Measurements from ENCODE around the gene HM13. TPM values are rescaled to one million over a fixed set of nuclear protein-coding genes. Genes with fewer than 3 reads are reported as not detected.

Gene HM13
- total and polyA plus RNA-seq, 10 donors, result 62.1 to 122 (median 103) TPM

DNA sequence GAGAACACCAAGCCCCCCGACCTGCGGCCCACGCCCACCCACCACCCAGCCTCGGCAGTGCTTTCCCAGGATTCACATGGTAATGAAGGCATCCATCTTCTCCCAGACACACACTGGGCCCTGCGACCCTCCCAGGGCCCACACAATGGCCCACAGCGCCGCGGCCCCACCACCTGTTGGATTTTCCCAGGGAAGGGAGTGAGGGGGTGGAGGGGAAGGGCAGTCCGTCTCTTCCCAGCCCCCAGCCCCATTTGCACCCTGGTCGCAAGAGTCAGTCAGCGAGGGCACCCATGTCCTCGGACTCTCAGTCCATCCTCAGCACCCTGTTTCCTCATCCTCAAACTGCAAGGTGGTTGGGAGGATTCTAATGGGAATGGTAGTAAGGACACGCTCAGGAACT is 67.1 kb downstream of the HM13 start:
- TF ChIP-seq, protein P1, sequence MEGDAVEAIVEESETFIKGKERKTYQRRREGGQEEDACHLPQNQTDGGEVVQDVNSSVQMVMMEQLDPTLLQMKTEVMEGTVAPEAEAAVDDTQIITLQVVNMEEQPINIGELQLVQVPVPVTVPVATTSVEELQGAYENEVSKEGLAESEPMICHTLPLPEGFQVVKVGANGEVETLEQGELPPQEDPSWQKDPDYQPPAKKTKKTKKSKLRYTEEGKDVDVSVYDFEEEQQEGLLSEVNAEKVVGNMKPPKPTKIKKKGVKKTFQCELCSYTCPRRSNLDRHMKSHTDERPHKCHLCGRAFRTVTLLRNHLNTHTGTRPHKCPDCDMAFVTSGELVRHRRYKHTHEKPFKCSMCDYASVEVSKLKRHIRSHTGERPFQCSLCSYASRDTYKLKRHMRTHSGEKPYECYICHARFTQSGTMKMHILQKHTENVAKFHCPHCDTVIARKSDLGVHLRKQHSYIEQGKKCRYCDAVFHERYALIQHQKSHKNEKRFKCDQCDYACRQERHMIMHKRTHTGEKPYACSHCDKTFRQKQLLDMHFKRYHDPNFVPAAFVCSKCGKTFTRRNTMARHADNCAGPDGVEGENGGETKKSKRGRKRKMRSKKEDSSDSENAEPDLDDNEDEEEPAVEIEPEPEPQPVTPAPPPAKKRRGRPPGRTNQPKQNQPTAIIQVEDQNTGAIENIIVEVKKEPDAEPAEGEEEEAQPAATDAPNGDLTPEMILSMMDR (IDR thresholded peaks at IDR 0.05 in 8 of 11, conservative IDR thresholded peaks at IDR 0.05 in 3 of 11), result no peak
- TF ChIP-seq POLR2A (IDR thresholded peaks at IDR 0.05) (no peak), POLR2AphosphoS5 (IDR thresholded peaks at IDR 0.05) (no peak)
- Histone ChIP-seq H3K4me1 (no peaks in the 10 kb centered on the region), H3K36me3 (no peaks in the 10 kb centered on the region), H3K9me3 (no peaks in the 10 kb centered on the region), H3K27ac (no peak overlapping the region), H3K27me3 (replicated peaks in 1 of 7) (peaks cover 0 to 1% (median 0%) of the 10 kb centered on the region in 7 donors), H3K4me3 (no peak overlapping the region)
- DNase-seq, result no peak
- 88 to 91% (median 89%) methylated on average over 13 of the region's 13 CpGs for WGBS, 5 donors
- intact Hi-C loops (cut with DNase I; ENCODE audit: low total_unique reads), result no loop called here

DNA sequence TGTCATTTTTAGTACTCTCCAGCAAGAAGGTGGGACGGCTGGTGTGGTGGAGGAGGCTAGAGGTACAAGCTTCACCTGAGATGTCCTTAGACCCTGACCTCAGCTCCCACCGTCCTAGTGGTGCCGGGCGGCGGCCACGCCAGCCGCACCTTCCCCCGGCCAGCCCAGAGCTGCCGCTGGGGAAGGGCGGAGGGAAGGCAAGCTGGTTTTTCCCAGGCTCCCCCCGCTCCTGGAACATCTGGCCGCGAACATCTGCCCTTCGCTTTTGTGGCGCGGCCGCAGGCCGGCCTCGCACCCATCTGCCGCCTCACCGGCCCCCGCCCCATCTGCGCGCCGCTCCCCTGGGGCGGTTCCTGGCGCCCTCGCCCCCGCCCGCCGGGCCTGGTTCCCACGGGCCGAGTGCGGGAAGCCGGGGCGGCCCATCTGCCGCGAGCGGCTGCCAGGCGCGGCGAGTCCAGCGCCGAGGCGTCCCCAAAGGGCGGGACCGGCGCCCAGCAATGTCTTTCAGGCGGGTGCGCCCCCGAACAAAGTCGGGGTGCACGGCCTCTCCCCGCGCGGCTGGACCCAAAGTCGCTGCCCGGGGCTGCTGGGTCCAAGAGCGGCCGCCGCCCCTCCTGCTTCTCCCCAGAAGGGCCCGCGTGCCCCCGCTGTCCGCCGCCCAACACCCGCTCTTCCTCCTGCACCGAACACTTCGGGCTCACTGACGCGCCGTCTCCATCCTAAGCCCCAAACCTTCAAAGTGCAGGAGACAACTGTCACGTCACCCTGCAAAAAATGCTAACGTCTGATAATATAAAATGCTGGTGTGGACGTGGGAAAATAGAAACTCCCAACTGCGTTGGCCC is 73.5 kb downstream of the HM13 start:
- 2 to 6% (median 2%) methylated on average over 39 to 76 of the region's 76 CpGs for WGBS, 5 donors
- DNase-seq, result peak; percentile 85
- intact Hi-C loops (cut with DNase I; ENCODE audit: low total_unique reads), result no loop called here
- Histone ChIP-seq H3K4me1 (peaks cover 0 to 24% (median 15%) of the 10 kb centered on the region in 6 donors), H3K27me3 (replicated peaks in 1 of 7) (peaks cover 0 to 26% (median 7%) of the 10 kb centered on the region in 7 donors), H3K27ac (peak overlapping the region in 7 of 8 donors; percentile 29 to 74 (median 62)), H3K36me3 (no peaks in the 10 kb centered on the region), H3K4me3 (peak overlapping the region; percentile 3 to 68 (median 38)), H3K9me3 (no peaks in the 10 kb centered on the region)
- TF ChIP-seq POLR2A (IDR thresholded peaks at IDR 0.05), result no peak
- peak in 2 of 3 donors; percentile 42 to 54 for TF ChIP-seq POLR2AphosphoS5 (IDR thresholded peaks at IDR 0.05)
- TF ChIP-seq, protein P1 (IDR thresholded peaks at IDR 0.05 in 8 of 11, conservative IDR thresholded peaks at IDR 0.05 in 3 of 11), result no peak

DNA sequence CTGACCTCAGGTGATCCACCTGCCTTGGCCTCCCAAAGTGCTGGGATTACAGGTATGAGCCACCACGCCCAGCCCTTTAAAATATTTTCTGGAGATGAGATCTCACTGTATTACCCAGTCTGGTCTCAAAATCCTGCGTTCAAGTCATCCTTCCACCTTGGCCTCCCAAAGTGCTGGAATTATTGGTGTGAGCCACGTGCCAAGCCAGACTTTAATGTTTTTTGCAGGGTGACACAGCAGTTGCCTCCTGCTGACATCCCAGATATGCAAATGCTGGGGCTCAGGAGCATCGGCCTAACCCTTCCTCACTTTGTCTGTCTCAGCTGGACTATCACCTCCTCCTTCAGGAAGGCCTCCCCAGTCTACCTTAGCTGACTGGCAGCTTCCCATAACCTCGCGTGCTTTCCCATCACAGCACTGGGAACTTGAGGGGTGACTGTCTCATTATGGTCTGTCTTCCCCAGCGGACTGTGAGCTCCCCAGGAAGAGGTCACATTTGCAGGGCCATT is 76.5 kb downstream of the HM13 start:
- DNase-seq, result no peak
- peak overlapping the region in 1 of 8 donors; percentile 0 for H3K27ac ChIP-seq
- H3K36me3 ChIP-seq, result no peaks in the 10 kb centered on the region
- intact Hi-C loops (cut with DNase I; ENCODE audit: low total_unique reads), result no loop called here
- no peak overlapping the region for H3K4me3 ChIP-seq
- TF ChIP-seq, protein P1 (IDR thresholded peaks at IDR 0.05 in 8 of 11, conservative IDR thresholded peaks at IDR 0.05 in 3 of 11), result no peak
- TF ChIP-seq POLR2A (IDR thresholded peaks at IDR 0.05) (no peak), POLR2AphosphoS5 (IDR thresholded peaks at IDR 0.05) (no peak)
- peaks cover 0 to 26% (median 7%) of the 10 kb centered on the region in 7 donors for H3K27me3 ChIP-seq (replicated peaks in 1 of 7)
- H3K4me1 ChIP-seq, result peaks cover 0 to 45% (median 17%) of the 10 kb centered on the region in 6 donors
- H3K9me3 ChIP-seq, result no peaks in the 10 kb centered on the region
- 85 to 90% (median 87%) methylated on average over 7 of the region's 7 CpGs for WGBS, 5 donors
